ENCODE results near the gene NPW.
A peak's percentile ranks its signal among the peaks of the same experiment; 100 is the strongest.

The NPW gene

GRCh38 chr16:2019518-2019920 is at the start of gene NPW:
Gene NPW (plus strand): TSS chr16:2019785.
- DNase-seq (ENCODE audit: low read depth, low spot score), result peak; percentile 29

GRCh38 chr16:1971796-1972489 is 47.6 kb upstream of the NPW start, which contains the start of gene TBL3:
Gene TBL3 (plus strand): TSS chr16:1972053. CDS start chr16:1972165, 112 bp downstream.
- peak; percentile 90 for DNase-seq (ENCODE audit: low read depth, low spot score)

- no peak for DNase-seq (ENCODE audit: low read depth, low spot score)
These were observed 47.1 kb upstream of the NPW start for GRCh38 chr16:1972490-1972877.

- no peak for DNase-seq (ENCODE audit: low read depth, low spot score)
These were observed 46.0 kb upstream of the NPW start for GRCh38 chr16:1973461-1974156.

GRCh38 chr16:1974157-1975070 is 45.2 kb upstream of the NPW start:
- DNase-seq (ENCODE audit: low read depth, low spot score), result no peak

- DNase-seq (ENCODE audit: low read depth, low spot score), result no peak
These were observed 44.0 kb upstream of the NPW start for GRCh38 chr16:1975432-1976215.

- DNase-seq (ENCODE audit: low read depth, low spot score), result no peak
These were observed 43.4 kb upstream of the NPW start for GRCh38 chr16:1976216-1976520.

- no peak for DNase-seq (ENCODE audit: low read depth, low spot score)
These were observed 42.4 kb upstream of the NPW start for GRCh38 chr16:1976951-1977874.

- DNase-seq (ENCODE audit: low read depth, low spot score), result no peak
These were observed 41.7 kb upstream of the NPW start for GRCh38 chr16:1977875-1978268.

GRCh38 chr16:1978476-1979120 is 41.0 kb upstream of the NPW start:
- no peak for DNase-seq (ENCODE audit: low read depth, low spot score)

GRCh38 chr16:1979271-1980029 is 40.1 kb upstream of the NPW start:
- DNase-seq (ENCODE audit: low read depth, low spot score), result no peak

GRCh38 chr16:1980030-1980769 is 39.4 kb upstream of the NPW start:
- DNase-seq (ENCODE audit: low read depth, low spot score), result no peak

GRCh38 chr16:1980770-1981087 is 38.9 kb upstream of the NPW start:
- DNase-seq (ENCODE audit: low read depth, low spot score), result no peak

- DNase-seq (ENCODE audit: low read depth, low spot score), result no peak
These were observed 38.2 kb upstream of the NPW start, which contains the start of gene NOXO1 for GRCh38 chr16:1981398-1981836. Gene NOXO1 (minus strand): TSS chr16:1981469. CDS start chr16:1981179, 290 bp downstream.

GRCh38 chr16:1982013-1982433 is 37.6 kb upstream of the NPW start:
- DNase-seq (ENCODE audit: low read depth, low spot score), result no peak

GRCh38 chr16:1982991-1983543 is 36.5 kb upstream of the NPW start:
- no peak for DNase-seq (ENCODE audit: low read depth, low spot score)

GRCh38 chr16:1983544-1984346 is 35.8 kb upstream of the NPW start, which contains the start of gene GFER:
Gene GFER (plus strand): TSS chr16:1984193. CDS start chr16:1984219, 26 bp downstream.
- no peak for DNase-seq (ENCODE audit: low read depth, low spot score)

All from activated naive CD8-positive, alpha-beta T cell treated with anti-CD3 and anti-CD28 coated beads, Interleukin-2, amount 50 U/mL, for 16 hours (primary cell).